HFFc6 (cell line): Measurements from ENCODE around the gene GRIP2. TPM values are rescaled to one million over a fixed set of nuclear protein-coding genes. Genes with fewer than 3 reads are reported as not detected.

Experiments
- DNase-seq: peaks from one replicate; pipeline ENCODE4 v3.0.0-alpha.2; 2018
- H3K27ac Mint-ChIP-seq: 2 replicates; pipeline ENCODE4 v1.8.0; 2020; ENCODE audit warnings: mild to moderate bottlenecking, mixed read lengths
- H3K27me3 Mint-ChIP-seq: 2 replicates; pipeline ENCODE4 v1.8.0; 2021; ENCODE audit warnings: mild to moderate bottlenecking, moderate library complexity, mixed read lengths; ENCODE audit not compliant: insufficient read depth
- H3K36me3 Mint-ChIP-seq: 2 replicates; pipeline ENCODE4 v1.8.0; 2021; ENCODE audit warnings: low read depth, mixed read lengths
- H3K4me1 Mint-ChIP-seq: 2 replicates; pipeline ENCODE4 v1.8.0; 2020; ENCODE audit warnings: low read depth, mixed read lengths
- H3K4me3 Mint-ChIP-seq: 2 replicates; pipeline ENCODE4 v1.8.0; 2020; ENCODE audit warnings: mild to moderate bottlenecking, moderate library complexity, mixed read lengths
- H3K9me3 Mint-ChIP-seq: 2 replicates; pipeline ENCODE4 v1.8.0; 2020; ENCODE audit warnings: mild to moderate bottlenecking, mixed read lengths
- CTCF ChIP-seq: fragments of 200-600 bp; sonication (generic); IDR thresholded peaks from 2 replicates; pipeline ENCODE4 v1.5.0; 2021; ENCODE audit warnings: antibody characterized with exemption, mild to moderate bottlenecking
- total RNA-seq, 6 experiments: library from RNA; stranded (reverse); fragmentation: NEBNext Ultra II Directional; extraction: Animal tissue kit (Norgen Biotek cat#: 25700); gene quantifications; 2 replicates in 1 of 6; 3 replicates in 5 of 6; pipeline ENCODE4 v1.2.3, GENCODE V29; 2021

Gene GRIP2
- total RNA-seq, 6 experiments from 2014 or later: 0.05 to 0.25 (median 0.13) TPM; not detected in 2

DNA sequence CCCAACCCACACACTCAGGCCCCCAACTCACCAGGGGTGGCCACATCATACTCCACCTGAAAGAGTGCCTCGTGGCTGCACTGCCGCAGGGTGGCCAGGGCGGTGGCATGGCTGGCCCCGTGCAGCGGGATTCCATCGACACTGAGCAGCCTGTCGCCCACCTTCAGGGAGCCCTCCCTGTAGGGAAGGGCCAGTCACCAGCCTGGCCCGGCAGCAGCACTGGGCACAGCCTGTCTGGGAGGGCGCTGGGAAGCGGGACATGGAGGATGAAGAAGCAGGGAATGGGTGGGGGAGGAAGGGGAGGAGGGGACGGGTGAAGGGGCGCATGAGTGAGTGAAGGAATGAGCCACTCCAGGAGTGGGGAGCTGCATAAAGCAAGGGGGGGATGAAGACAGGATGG, 18.5 kb downstream of the GRIP2 start:
- H3K27ac Mint-ChIP-seq: no peak overlapping the region
- DNase-seq: no peak
- no peak for TF ChIP-seq CTCF
- no peaks in the 10 kb centered on the region for H3K36me3 Mint-ChIP-seq
- H3K4me3 Mint-ChIP-seq: no peak overlapping the region
- no peaks in the 10 kb centered on the region for H3K9me3 Mint-ChIP-seq
- peaks cover 18% of the 10 kb centered on the region for H3K4me1 Mint-ChIP-seq
- peaks cover 36% of the 10 kb centered on the region for H3K27me3 Mint-ChIP-seq

- H3K4me1 Mint-ChIP-seq: peaks cover 12% of the 10 kb centered on the region
- H3K9me3 Mint-ChIP-seq: no peaks in the 10 kb centered on the region
- H3K27ac Mint-ChIP-seq: no peak overlapping the region
- no peak overlapping the region for H3K4me3 Mint-ChIP-seq
- H3K27me3 Mint-ChIP-seq: peaks cover 35% of the 10 kb centered on the region
- no peak for TF ChIP-seq CTCF
- no peak for DNase-seq
- H3K36me3 Mint-ChIP-seq: no peaks in the 10 kb centered on the region
These were observed 19.2 kb downstream of the GRIP2 start for GRCh38 chr3:14520967-14521366.

DNA sequence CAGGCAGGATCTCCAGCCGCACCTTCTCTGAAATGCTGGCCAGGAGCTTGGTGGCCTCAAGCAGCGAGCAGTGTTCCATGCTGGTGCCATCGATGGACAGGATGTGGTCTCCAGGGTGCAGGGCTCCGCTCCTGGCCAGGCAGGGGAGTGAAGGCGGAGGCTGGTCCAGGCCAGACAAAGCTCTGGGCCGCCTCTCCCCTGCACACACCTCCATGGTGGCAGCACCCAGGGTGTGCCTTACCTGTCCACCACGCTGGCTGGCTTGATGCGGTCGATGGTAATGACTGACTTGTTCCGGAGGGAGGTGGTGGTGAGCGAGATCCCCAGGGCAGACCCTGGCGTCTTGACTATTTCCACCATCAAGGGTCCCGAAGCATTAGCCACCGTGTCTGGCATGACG, 20.0 kb downstream of the GRIP2 start:
- Mint-ChIP-seq H3K27ac (no peak overlapping the region), H3K27me3 (peaks cover 32% of the 10 kb centered on the region), H3K36me3 (no peaks in the 10 kb centered on the region), H3K4me3 (no peak overlapping the region), H3K9me3 (no peaks in the 10 kb centered on the region), H3K4me1 (0 out of 2 replicates have a peak, but pooled peaks cover 8% of the 10 kb centered on the region)
- DNase-seq: no peak
- no peak for TF ChIP-seq CTCF

DNA sequence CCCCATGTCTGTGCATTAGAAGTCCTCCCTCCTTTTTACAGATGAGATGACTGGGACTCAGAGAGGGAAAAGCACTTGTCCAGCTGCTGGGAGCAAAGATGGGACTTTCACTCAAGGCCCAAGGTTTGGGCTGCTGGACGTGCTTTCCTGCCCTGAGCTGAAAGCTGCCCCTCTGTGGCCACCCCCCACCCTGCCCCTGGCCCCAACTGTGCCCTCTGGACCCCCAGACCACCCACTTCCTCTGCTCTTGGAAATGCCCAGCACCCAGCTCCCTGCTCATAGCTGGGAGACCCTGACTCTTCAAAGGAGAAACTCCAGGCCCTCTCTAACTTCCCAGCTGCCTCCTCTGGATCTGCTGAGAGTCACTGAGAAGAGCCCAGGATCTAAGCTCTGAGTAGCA, 20.7 kb downstream of the GRIP2 start:
- TF ChIP-seq CTCF: no peak
- 0 out of 2 replicates have a peak, but pooled peaks cover 8% of the 10 kb centered on the region for H3K4me1 Mint-ChIP-seq
- peaks cover 32% of the 10 kb centered on the region for H3K27me3 Mint-ChIP-seq
- no peak for DNase-seq
- H3K4me3 Mint-ChIP-seq: no peak overlapping the region
- H3K36me3 Mint-ChIP-seq: no peaks in the 10 kb centered on the region
- H3K9me3 Mint-ChIP-seq: no peaks in the 10 kb centered on the region
- no peak overlapping the region for H3K27ac Mint-ChIP-seq

- TF ChIP-seq CTCF: no peak
- Mint-ChIP-seq H3K36me3 (no peaks in the 10 kb centered on the region), H3K27me3 (peaks cover 32% of the 10 kb centered on the region), H3K27ac (no peak overlapping the region), H3K4me1 (0 out of 2 replicates have a peak, but pooled peaks cover 3% of the 10 kb centered on the region), H3K9me3 (no peaks in the 10 kb centered on the region), H3K4me3 (no peak overlapping the region)
- DNase-seq: no peak
These were observed 21.2 kb downstream of the GRIP2 start for GRCh38 chr3:14518893-14519292.

- H3K36me3 Mint-ChIP-seq: no peaks in the 10 kb centered on the region
These were observed 21.7 kb downstream of the GRIP2 start for GRCh38 chr3:14518432-14518802.

More at GRCh38 chr3:14518432-14518802, 21.7 kb downstream of the GRIP2 start:
- no peak overlapping the region for H3K27ac Mint-ChIP-seq
- TF ChIP-seq CTCF: no peak
- no peak overlapping the region for H3K4me3 Mint-ChIP-seq
- no peaks in the 10 kb centered on the region for H3K4me1 Mint-ChIP-seq
- no peak for DNase-seq
- no peaks in the 10 kb centered on the region for H3K9me3 Mint-ChIP-seq
- H3K27me3 Mint-ChIP-seq: peaks cover 32% of the 10 kb centered on the region
